Parathyroid adenoma (tissue), 2 donors: ENCODE measurements around the gene FNDC11.

Experiments used
- H2AFZ ChIP-seq: fragments of 300-600 bp; sonication (generic); one replicate; pipeline ENCODE4 v1.7.0; 2017; ENCODE audit warnings: antibody characterized with exemption, mild to moderate bottlenecking
- H3K27ac ChIP-seq: fragments of 300-600 bp; sonication (generic); one replicate; pipeline ENCODE4 v1.7.0; 2017
- H3K27me3 ChIP-seq: fragments of 300-600 bp; sonication (generic); one replicate; pipeline ENCODE4 v1.7.0; 2017; ENCODE audit warnings: low read length; ENCODE audit not compliant: control insufficient read depth, insufficient read depth
- H3K36me3 ChIP-seq: fragments of 300-600 bp; sonication (generic); one replicate; pipeline ENCODE4 v1.7.0; 2017; ENCODE audit warnings: low read length; ENCODE audit not compliant: control insufficient read depth, insufficient read depth
- H3K4me1 ChIP-seq: fragments of 300-600 bp; sonication (generic); one replicate; pipeline ENCODE4 v1.7.0; 2017; ENCODE audit warnings: control low read depth
- H3K4me2 ChIP-seq: fragments of 300-600 bp; sonication (generic); one replicate; pipeline ENCODE4 v1.7.0; 2017; ENCODE audit warnings: low read length
- H3K4me3 ChIP-seq: fragments of 300-600 bp; sonication (generic); one replicate; pipeline ENCODE4 v1.7.0; 2017; ENCODE audit warnings: low read depth, low read length
- H3K79me2 ChIP-seq: fragments of 300-600 bp; sonication (generic); one replicate; pipeline ENCODE4 v1.7.0; 2017; ENCODE audit warnings: control low read depth
- H3K9ac ChIP-seq: fragments of 300-600 bp; sonication (generic); one replicate; pipeline ENCODE4 v1.7.0; 2017; ENCODE audit warnings: mild to moderate bottlenecking
- H3K9me3 ChIP-seq: fragments of 300-600 bp; sonication (generic); one replicate; pipeline ENCODE4 v1.7.0; 2017; ENCODE audit warnings: low read length; ENCODE audit not compliant: control insufficient read depth
- TF ChIP-seq, protein P1 (sequence below): fragments of 300-600 bp; sonication (generic); IDR thresholded peaks from one replicate; pipeline ENCODE4 v1.7.0; 2017; ENCODE audit warnings: antibody characterized with exemption, mild to moderate bottlenecking
- donor health status: primary hyperparathyroidism.

Gene FNDC11

DNA sequence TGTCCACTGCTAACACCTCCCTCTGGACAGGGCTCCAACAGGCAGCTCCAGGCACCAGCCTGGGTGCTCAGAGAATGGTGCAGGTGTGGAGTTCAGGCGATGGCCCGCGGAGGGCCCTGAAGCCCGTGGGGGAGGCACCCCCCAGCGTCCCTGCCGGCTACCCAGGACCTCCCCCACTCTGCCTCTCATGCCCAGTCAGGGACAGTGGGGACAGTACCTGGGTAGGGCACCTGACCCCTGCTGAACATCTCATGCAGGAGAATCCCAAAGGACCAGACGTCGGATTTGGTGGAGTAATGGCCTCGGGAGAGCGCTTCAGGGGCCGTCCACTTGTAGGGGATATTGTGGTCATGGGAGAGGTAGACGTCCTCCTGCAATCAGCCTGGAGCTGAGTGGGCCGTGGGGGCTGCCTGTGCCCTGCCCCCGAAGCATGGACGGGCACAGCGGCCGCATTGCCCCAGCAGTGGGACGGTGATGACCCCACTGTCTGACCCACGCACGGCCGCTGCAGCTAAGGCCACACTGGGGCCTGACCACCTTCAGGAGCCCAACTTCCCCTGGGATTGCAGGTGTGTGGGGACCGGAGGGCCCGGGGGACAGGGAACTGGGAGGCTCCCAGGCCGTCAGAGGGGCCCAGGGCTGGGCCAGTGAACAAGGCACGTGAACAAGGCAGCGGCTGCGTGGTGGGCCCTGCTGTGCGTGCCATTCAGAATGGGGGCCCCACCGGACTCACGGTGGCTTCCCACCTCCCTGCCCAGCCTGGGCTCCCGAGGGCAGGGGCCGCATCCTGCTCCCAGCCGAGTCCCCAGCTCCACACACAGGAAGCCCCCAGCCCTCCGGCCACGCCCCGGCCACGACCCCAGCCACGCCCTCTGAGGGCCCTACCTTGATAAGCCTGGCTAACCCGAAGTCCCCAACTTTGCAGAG is 23.8 kb upstream of the FNDC11 start:
- H3K27ac ChIP-seq: no peak overlapping the region

DNA sequence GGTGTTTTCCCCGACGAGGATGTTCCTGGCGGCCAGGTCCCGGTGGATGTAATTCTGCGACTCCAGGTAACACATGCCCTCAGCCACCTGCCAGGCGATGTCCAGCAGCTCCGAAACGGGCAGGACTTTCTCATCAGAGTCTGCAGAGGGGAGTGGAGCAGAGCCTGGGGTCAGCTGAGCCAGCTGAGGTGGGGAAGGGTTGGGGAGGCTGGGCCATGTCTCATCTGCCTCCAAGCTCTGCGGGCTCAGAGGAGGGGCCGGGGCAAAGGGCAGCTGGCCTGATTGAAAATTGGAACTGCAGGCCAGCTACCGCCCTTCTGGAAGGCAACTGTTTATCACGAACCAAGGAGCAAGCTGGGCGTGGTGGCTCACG is 23.2 kb upstream of the FNDC11 start:
- TF ChIP-seq, protein P1, sequence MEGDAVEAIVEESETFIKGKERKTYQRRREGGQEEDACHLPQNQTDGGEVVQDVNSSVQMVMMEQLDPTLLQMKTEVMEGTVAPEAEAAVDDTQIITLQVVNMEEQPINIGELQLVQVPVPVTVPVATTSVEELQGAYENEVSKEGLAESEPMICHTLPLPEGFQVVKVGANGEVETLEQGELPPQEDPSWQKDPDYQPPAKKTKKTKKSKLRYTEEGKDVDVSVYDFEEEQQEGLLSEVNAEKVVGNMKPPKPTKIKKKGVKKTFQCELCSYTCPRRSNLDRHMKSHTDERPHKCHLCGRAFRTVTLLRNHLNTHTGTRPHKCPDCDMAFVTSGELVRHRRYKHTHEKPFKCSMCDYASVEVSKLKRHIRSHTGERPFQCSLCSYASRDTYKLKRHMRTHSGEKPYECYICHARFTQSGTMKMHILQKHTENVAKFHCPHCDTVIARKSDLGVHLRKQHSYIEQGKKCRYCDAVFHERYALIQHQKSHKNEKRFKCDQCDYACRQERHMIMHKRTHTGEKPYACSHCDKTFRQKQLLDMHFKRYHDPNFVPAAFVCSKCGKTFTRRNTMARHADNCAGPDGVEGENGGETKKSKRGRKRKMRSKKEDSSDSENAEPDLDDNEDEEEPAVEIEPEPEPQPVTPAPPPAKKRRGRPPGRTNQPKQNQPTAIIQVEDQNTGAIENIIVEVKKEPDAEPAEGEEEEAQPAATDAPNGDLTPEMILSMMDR: no peak
- H3K27me3 ChIP-seq: no peaks in the 10 kb centered on the region
- no peak overlapping the region for H3K4me2 ChIP-seq
- no peak overlapping the region for H3K4me3 ChIP-seq
- H3K79me2 ChIP-seq: no peaks in the 10 kb centered on the region
- H3K27ac ChIP-seq: no peak overlapping the region
- no peak overlapping the region for H2AFZ ChIP-seq
- H3K9ac ChIP-seq: no peak overlapping the region
- no peaks in the 10 kb centered on the region for H3K36me3 ChIP-seq
- H3K4me1 ChIP-seq: no peaks in the 10 kb centered on the region
- no peaks in the 10 kb centered on the region for H3K9me3 ChIP-seq

More for the DNA sequence above, 23.8 kb upstream of the FNDC11 start:
- H3K4me1 ChIP-seq: no peaks in the 10 kb centered on the region
- H3K79me2 ChIP-seq: no peaks in the 10 kb centered on the region
- no peaks in the 10 kb centered on the region for H3K36me3 ChIP-seq
- no peak overlapping the region for H3K4me2 ChIP-seq
- no peak overlapping the region for H2AFZ ChIP-seq
- TF ChIP-seq, protein P1: no peak
- no peak overlapping the region for H3K9ac ChIP-seq
- H3K9me3 ChIP-seq: no peaks in the 10 kb centered on the region
- no peaks in the 10 kb centered on the region for H3K27me3 ChIP-seq
- H3K4me3 ChIP-seq: no peak overlapping the region

DNA sequence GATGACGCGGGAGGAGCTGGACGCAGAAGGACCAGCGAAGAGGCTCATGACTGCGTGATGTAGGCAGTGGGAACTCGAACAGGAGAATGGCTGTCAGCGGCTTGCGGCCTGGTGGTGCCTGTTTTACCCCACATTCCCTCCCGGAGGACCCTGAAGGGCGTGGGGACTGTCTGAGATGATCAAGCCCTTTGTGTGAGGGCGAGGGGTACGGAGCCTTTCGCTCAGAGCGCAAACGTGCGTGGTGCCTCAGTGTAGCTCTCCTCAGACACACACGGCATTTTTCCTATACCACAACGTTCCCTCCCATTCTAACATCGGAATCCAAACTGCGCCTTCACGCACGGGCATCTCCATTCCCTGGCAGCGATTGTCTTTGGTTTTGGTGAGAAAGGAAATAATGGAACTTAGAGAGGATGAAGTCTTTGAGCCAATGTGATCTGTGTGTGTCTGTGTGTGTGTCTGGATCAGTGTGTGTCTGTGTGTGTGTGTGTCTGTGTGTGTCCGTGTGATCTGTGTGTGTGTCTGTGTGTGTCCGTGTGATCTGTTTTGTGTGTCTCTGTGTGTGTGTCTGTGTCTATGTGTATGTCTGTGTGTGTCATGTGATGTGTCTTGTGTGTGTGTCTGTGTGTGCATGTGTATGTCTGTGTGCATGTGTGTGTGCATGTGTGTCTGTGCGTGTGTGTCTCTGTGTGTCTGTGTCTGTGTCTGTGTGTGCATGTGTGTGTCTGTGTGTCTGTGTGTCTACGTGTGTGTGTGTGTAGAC is 22.1 kb upstream of the FNDC11 start:
- no peaks in the 10 kb centered on the region for H3K36me3 ChIP-seq
- H3K9me3 ChIP-seq: no peaks in the 10 kb centered on the region
- no peaks in the 10 kb centered on the region for H3K27me3 ChIP-seq
- TF ChIP-seq, protein P1: no peak
- H3K4me1 ChIP-seq: no peaks in the 10 kb centered on the region
- H3K27ac ChIP-seq: no peak overlapping the region
- no peak overlapping the region for H3K4me3 ChIP-seq
- H3K9ac ChIP-seq: no peak overlapping the region
- H3K4me2 ChIP-seq: no peak overlapping the region
- H2AFZ ChIP-seq: no peak overlapping the region
- no peaks in the 10 kb centered on the region for H3K79me2 ChIP-seq

DNA sequence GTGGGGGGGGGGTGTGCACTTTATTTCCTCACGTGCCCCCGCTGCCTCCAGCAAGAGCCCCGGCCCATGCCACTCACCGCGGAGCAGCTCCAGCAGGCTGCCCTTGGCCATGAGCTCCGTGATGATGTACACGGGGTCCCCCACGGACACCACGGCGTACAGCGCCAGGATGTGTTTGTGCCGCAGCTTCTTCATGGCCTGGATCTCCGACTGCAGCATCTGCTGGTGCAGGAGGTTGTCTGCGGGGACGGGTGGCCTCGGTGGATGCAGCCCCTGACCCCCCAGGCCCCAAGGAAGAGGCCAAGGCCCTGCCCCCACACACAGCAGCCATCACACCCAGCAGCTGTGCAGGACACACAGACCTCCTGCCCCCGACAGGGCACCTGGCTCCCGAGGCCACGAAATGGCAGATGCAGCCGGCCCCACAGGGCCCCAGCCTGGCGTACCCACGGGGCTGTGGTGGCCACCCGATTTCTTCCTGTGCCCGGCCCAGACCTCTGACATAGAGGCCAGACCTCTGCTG is 21.4 kb upstream of the FNDC11 start:
- Histone ChIP-seq H2AFZ (no peak overlapping the region), H3K4me2 (no peak overlapping the region), H3K4me1 (no peaks in the 10 kb centered on the region), H3K36me3 (no peaks in the 10 kb centered on the region), H3K4me3 (no peak overlapping the region), H3K9ac (no peak overlapping the region), H3K27me3 (no peaks in the 10 kb centered on the region), H3K27ac (no peak overlapping the region), H3K9me3 (no peaks in the 10 kb centered on the region), H3K79me2 (no peaks in the 10 kb centered on the region)
- TF ChIP-seq, protein P1: no peak
